GM19438 (cell line): ENCODE measurements around the gene FRMD8.

Experiments
- ATAC-seq: cut with Tn5 transposase; IDR thresholded peaks from one replicate; pipeline ENCODE4 v1.9.1; 2021; ENCODE audit warnings: low read depth; ENCODE audit not compliant: unreplicated experiment

Gene FRMD8

GRCh38 chr11:65423516-65424204, 37.2 kb downstream of the FRMD8 start:
- no peak for ATAC-seq

DNA sequence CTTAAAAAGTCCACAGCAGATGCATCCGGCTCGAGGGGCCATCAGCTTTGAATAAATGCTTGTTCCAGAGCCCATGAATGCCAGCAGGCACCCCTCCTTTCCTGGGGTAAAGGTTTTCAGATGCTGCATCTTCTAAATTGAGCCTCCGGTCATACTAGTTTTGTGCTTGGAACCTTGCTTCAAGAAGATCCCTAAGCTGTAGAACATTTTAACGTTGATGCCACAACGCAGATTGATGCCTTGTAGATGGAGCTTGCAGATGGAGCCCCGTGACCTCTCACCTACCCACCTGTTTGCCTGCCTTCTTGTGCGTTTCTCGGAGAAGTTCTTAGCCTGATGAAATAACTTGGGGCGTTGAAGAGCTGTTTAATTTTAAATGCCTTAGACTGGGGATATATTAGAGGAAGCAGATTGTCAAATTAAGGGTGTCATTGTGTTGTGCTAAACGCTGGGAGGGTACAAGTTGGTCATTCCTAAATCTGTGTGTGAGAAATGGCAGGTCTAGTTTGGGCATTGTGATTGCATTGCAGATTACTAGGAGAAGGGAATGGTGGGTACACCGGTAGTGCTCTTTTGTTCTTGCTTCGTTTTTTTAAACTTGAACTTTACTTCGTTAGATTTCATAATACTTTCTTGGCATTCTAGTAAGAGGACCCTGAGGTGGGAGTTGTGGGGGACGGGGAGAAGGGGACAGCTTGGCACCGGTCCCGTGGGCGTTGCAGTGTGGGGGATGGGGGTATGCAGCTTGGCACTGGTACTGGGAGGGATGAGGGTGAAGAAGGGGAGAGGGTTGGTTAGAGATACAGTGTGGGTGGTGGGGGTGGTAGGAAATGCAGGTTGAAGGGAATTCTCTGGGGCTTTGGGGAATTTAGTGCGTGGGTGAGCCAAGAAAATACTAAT, 38.0 kb downstream of the FRMD8 start:
- no peak for ATAC-seq

DNA sequence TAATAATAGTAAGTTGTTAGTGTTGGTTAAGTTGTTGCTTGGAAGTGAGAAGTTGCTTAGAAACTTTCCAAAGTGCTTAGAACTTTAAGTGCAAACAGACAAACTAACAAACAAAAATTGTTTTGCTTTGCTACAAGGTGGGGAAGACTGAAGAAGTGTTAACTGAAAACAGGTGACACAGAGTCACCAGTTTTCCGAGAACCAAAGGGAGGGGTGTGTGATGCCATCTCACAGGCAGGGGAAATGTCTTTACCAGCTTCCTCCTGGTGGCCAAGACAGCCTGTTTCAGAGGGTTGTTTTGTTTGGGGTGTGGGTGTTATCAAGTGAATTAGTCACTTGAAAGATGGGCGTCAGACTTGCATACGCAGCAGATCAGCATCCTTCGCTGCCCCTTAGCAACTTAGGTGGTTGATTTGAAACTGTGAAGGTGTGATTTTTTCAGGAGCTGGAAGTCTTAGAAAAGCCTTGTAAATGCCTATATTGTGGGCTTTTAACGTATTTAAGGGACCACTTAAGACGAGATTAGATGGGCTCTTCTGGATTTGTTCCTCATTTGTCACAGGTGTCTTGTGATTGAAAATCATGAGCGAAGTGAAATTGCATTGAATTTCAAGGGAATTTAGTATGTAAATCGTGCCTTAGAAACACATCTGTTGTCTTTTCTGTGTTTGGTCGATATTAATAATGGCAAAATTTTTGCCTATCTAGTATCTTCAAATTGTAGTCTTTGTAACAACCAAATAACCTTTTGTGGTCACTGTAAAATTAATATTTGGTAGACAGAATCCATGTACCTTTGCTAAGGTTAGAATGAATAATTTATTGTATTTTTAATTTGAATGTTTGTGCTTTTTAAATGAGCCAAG, 38.9 kb downstream of the FRMD8 start:
- ATAC-seq: no peak

- ATAC-seq: no peak
Measured at GRCh38 chr11:65425971-65426838, 39.8 kb downstream of the FRMD8 start.

DNA sequence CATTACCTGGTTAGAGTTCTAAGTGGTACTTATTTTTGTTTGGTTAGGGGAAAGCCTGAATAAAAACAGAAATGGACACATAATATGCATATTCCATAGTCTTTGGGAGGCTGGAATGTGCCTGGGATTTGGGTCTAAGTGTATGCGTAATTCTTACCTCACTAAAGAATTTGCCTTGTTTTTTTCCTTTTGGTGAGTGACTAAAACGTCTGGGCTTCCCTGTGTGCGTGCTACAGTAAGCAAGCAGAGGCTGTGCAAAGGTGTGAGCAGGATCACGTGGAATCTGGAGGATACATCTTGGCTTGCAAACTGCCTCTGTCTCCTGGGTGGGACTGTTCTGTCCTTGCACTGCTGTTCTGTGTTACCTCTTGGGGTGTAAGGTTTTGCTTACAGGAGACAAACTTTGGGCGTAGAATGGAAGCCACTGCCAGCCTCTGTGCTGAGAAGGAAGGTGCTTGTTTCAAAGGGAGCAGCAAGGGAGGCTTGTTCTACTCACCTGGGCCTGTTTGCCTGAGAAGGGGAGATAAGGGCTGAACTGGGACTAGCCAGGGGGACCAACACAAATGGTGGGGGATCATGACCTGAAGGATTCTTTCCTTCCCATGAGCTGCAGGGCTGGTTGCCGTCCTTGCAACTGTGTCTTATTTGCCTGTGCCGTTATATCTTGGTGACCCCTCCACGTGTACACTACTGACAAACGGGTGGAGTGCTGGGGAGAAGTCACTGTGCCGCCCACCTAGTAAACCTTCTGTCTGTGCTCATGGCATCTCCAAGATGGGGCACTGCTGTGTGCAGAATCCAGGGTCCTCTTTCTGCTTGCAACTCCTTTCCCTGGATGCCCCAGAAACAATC, 40.6 kb downstream of the FRMD8 start:
- no peak for ATAC-seq

DNA sequence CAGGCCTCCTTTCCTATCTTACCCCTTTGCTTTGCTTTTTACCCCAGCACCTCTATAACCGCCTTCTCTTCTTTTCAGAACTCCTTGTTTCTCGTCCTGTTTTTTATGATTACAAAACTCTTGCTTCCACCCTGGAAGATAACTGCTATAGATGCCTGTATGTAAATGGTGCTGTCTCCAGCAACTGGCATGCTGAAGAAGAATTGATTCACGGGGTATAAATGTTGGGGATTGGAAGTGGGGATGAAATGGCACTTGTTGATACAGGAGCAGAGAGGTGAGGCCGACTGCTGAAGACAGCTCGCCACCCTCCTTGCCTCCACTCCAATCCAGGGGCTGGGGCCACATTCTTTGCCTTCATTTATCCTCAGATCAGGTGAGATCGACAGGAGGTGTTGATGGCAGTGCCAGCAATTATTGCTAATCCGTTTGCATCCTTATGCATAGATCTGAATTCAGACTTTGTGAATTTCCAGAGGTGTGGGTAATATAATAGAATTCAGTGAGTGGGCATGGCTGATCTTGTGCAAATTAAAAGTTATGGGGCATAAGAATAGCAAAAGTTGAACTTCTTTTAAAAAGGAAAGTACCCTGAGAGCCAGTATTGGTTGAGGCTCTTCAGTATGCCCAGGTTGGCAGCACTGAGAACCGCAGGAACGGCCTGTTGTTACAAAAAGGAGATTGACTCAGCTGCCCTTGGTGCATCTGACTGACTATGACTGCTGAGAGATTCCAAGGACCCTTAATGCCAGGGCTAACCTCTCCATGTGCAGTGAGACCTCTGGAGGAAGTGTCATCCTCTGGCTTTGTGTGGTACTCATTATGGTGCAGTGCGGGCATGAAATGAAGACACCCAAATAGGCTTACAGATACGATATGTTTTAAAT, 41.5 kb downstream of the FRMD8 start:
- ATAC-seq: no peak

DNA sequence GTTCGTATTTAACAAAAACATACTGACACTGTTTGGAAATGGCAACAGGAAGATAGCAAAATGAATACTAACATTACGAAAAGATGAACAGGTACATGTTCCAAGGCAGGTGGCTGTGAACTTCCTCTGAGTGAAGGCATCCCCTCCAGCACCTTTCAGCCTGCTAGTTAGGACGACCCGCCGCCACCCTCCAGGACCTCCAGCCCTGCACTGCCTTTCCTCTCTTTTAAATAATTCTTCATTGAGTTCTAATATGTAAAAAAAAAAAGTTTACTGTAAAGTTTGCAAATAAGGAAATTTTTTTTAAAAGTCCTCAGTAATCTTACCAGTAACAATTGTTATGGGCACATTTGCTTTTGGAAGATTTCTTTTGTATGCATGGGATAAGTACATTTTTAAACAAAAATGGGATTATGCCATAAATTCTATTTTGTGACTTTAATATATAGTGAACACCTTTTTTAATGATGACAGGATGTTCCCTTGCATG, 42.2 kb downstream of the FRMD8 start:
- no peak for ATAC-seq

DNA sequence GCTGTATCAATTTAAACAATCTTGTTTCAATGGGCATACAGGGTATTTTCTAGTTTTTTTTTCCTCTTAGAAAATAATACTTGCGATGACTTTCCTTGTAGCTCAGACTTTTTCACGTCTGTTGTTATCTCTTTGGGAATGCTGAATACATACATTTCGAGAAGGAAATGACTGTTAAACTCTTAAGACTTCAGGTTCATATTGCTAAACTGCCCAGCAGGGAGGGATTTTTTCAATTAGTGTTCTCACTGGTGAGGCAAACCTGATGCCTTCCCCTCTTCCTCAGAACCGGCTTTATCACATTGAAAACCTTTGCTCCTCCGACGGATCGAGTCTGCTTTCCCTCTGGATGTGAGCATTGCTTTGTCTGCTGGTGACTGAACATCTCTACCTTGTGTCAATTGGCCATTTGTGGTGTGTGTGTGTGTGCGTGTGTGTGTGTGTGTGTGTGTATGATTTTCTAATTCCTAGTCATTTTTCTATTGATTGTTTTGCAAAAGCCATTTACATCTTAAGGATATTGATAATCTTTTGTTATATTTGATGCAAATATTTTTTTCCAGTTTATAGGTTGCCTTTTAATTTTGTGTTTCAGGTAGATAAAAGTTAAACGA, 42.7 kb downstream of the FRMD8 start:
- no peak for ATAC-seq

DNA sequence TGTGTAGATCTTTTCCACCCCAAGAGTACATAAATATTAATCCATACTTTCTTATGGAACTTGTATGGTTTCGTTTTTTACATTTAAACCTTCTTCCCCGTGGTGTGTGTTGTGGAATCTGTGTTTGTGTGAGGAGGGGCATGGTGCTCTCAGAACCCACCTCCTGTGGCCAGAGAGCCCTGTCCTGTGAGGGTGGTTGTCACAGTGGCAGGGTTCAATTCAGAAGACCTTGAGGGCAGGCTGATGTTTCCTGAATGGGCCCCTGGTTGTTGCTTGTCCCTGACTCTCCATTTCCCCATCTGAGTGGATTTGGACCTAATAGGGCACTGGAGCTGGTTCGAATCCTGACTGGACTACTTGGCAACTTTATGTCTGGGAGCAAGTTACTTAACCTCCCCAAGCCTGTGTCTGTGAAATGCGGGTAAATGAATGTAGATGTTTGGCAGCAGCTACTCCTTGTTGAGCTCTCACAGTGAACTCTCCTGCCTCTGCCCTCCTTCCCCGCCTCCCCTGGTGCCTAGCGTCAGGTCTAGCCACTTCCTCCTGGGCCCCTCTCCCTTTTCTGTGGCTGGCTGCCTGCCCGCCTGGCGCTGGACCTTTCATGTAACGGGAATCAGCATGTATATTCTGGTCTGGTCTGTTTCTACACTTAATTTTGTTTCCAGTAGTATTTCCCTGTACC, 43.4 kb downstream of the FRMD8 start:
- ATAC-seq: no peak

DNA sequence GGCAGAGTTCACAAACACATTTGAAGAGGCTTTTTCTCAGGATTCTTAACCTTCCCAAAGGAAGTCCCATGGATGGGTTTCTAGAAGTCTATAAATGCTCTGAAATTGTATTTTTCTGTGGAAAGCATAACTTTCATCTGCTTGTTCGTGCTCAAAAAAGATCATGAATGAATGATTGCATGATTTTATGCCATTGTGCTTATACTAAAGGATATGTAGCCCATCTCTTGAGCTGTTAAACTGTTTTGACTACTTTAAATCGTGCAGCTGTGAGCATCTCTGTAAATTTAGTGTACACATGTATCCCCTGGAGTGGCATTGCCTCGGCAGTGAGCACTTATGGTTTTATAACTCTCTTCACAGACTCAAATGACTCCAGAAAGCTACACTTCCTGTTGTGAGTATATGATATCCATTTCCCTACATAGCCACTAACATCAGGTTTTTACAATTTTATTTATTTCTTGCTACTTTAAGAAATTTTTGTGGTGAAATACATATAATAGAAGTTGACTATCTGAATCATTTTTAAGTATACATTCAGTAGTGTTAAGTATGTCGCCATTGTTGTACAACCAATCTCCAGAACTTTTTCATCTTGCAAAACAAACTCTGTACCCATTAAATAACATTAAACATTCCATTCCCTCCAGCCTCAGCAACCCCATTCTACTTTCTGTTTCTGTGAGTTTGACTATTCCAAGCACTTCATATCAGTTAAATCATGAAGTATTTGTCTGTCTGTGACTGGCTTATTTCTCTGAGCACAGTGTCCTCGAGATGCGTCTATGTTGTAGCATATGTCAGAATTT, 44.2 kb downstream of the FRMD8 start:
- no peak for ATAC-seq

- no peak for ATAC-seq
Measured at GRCh38 chr11:65431451-65432099, 45.1 kb downstream of the FRMD8 start.

DNA sequence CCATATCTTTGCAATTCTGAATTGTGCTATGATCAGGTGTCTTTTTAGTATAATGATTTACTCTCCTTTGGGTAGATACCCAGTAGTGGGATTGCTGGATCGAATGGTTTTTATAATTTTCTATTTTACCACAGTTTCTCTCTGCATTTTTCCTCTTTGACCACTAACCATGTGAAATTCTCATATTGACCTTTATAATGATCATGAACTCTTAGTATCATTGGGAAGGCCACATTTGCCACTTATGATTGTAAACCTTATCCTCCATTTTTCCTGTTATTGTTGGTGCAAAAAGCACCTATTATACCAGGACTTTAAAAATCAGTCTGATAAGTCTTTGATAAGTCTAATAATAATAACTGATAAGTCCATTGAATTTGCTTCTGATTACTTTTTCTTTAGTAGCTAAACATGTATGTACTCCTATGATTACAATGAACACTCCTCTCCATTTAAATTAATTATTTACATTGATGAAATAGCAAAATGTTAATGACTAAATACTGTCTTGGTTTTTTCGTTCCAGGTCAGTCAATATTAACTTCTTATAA, 45.7 kb downstream of the FRMD8 start:
- ATAC-seq: no peak

DNA sequence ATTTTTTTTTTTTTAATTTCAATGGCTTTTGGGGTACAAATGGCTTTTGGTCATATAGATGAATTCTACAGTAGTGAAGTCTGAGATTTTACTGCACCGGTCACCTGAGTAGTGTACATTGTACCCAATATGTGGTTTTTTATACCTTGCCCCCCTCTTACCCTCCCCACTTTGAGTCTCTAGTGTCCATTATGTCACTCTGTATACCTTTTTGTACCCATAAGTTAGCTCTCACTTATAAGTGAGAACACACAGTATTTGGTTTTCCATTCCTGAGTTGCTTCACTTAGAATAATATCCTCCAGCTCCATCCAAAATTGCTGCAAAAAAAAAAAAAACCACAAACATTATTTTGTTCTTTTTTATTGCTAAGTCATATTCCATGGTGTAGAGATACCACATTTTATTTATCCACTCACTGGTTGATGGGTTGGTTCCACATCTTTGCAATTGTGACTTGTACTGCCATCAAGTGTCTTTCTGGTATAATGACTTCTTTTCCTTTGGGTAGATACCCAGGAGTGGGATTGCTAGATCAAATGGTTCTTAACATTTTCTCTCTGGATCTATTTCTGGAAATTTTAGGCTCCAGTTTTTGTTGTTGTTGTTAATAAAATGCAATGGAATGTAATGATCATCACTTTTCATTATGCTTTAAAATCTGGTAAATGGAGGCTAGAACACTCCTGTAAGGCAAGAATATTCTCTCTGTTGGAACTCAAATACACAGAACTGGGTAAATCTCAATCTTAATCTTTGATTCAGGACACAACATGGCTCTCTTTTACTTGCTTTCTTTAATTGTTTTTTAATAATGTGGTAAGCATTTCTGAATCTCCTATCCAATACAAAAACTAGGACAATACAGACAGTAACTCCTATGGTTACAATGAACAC, 46.5 kb downstream of the FRMD8 start:
- no peak for ATAC-seq

GRCh38 chr11:65433657-65434056, 47.2 kb downstream of the FRMD8 start:
- ATAC-seq: no peak
